Bronchial epithelial cell (primary cell): ENCODE results near the gene PARP11. TPM values are rescaled to one million over a fixed set of nuclear protein-coding genes. Genes with fewer than 3 reads are reported as not detected.
A peak's percentile ranks its signal among the peaks of the same experiment; 100 is the strongest.

Source experiments
- DNase-seq: peaks from one replicate; pipeline ENCODE4 v3.0.0-alpha.2; 2010; ENCODE audit warnings: low read depth
- FAIRE-seq: peaks from 2 replicates; lab custom pipeline; 2011; peaks lifted over from hg19 to GRCh38; lab: Jason Lieb, UNC
- H3K27me3 ChIP-seq: 2 replicates; pipeline ENCODE4 v1.5.1; 2011; ENCODE audit warnings: low read length; ENCODE audit not compliant: control insufficient read depth, insufficient read depth
- H3K36me3 ChIP-seq: 2 replicates; pipeline ENCODE4 v1.5.1; 2011; ENCODE audit warnings: low read length; ENCODE audit not compliant: control insufficient read depth, insufficient read depth
- H3K4me3 ChIP-seq: 2 replicates; pipeline ENCODE4 v1.5.1; 2011; ENCODE audit warnings: mild to moderate bottlenecking, low read depth, low read length, control low read depth
- total RNA-seq: library from RNA; depleted of rRNA; stranded (reverse); fragments of >200 nt; gene quantifications from 2 replicates; pipeline ENCODE4 v1.2.1, GENCODE V29; 2014
- TF ChIP-seq, protein P1 (sequence below): IDR thresholded peaks from 2 replicates; pipeline ENCODE4 v1.5.1; 2011; ENCODE audit warnings: mild to moderate bottlenecking, moderate library complexity, low read length, control low read depth, inconsistent platforms; ENCODE audit not compliant: insufficient read depth, severe bottlenecking

The PARP11 gene
- total RNA-seq, 1 donor from 2014 or later = 1.8 TPM

DNA sequence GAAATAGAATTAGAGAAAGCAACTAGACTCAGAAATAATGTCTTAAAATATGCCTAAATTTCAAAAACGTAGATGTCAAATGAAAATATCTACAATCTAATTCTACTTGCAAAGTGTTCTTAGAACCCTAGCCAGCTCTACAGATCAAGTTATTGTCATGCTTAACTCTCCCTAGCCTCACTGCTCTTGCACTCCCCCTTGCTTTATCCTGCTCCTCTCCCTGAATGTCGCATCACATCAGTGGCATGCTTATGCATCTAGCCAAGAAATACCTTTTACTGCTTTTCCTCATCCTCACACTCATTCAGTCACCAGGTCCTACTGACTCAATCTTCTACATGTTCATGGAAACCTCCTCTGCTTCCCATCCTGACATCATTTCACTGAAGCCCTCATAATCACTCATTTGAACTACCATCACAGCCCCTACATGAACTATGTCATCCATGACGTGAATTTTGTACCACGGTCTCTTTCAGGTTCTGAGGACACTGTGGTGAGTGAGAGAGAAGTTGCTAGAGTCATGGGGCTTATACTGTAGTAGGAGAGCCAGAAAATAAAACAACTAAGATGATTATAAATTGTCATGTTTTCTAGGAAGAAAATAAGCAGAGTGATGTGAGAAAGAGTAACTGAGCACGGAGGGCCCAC lies 97.7 kb downstream of the PARP11 start:
- Histone ChIP-seq H3K27me3 (no peaks in the 10 kb centered on the region), H3K4me3 (no peak overlapping the region), H3K36me3 (no peaks in the 10 kb centered on the region)
- FAIRE-seq (no peak), DNase-seq (no peak)
- TF ChIP-seq, protein P1, sequence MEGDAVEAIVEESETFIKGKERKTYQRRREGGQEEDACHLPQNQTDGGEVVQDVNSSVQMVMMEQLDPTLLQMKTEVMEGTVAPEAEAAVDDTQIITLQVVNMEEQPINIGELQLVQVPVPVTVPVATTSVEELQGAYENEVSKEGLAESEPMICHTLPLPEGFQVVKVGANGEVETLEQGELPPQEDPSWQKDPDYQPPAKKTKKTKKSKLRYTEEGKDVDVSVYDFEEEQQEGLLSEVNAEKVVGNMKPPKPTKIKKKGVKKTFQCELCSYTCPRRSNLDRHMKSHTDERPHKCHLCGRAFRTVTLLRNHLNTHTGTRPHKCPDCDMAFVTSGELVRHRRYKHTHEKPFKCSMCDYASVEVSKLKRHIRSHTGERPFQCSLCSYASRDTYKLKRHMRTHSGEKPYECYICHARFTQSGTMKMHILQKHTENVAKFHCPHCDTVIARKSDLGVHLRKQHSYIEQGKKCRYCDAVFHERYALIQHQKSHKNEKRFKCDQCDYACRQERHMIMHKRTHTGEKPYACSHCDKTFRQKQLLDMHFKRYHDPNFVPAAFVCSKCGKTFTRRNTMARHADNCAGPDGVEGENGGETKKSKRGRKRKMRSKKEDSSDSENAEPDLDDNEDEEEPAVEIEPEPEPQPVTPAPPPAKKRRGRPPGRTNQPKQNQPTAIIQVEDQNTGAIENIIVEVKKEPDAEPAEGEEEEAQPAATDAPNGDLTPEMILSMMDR = no peak

DNA sequence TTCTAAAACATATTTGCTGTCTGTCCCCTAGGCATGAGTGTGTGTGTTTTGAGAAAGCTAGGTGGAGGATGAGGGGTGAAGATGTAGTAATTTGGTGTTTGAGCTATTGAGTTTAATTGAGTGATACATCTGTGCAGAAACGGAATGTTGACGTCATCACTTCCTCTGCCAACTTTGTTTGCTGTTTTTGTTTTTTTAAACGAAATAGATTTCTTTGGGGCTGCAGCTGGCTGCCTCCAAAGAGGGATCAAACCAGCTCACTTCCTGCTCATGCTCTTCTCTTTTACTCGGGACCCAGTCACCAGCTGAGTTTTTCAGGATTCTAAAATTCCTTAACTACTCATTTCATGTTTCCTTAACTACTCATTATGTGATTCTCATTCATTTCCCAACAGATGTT lies 100.8 kb downstream of the PARP11 start:
- TF ChIP-seq, protein P1 = no peak
- no peaks in the 10 kb centered on the region for H3K27me3 ChIP-seq
- H3K36me3 ChIP-seq = no peaks in the 10 kb centered on the region
- H3K4me3 ChIP-seq = no peak overlapping the region
- DNase-seq (peak; percentile 38), FAIRE-seq (no peak)

DNA sequence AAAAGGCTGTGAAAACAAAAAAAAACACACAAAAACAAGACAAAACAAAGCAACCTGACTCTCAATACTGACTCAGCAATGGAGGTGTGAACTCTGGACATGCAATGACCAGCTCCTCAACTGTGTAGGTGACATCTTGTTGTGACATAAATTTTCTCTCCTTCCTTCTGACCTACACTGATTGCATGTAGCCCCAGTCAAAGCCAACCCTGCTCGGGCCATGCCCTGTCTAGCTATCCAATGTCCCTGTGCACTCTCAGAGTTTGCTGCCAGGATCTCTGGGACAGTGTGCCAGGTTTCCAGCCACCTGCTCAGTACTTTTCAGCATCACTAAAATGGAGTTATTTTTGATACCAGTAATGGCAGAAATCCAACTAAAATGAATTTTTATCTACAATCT lies 101.3 kb downstream of the PARP11 start:
- TF ChIP-seq, protein P1 = no peak
- no peaks in the 10 kb centered on the region for H3K36me3 ChIP-seq
- H3K27me3 ChIP-seq = no peaks in the 10 kb centered on the region
- FAIRE-seq (no peak), DNase-seq (peak; percentile 18)
- H3K4me3 ChIP-seq = no peak overlapping the region

DNA sequence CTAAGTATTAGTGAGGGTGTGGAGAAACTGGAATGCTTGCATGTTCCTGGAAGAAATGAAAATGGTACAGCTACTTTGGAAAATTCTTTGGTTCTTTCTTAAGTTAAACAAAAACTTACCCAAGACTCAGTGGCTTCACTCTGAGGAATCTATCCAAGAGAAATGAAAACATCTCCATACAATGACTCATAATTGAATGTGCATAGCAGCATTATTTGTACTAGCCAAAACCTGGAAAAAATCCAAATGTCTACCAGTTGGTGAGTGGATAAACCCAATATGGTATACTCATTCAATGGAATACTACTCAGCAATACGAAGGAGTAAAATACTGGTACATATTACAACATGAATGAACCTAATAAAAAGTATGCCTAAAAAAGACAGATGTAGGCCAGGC lies 102.3 kb downstream of the PARP11 start:
- Histone ChIP-seq H3K27me3 (no peaks in the 10 kb centered on the region), H3K36me3 (no peaks in the 10 kb centered on the region), H3K4me3 (no peak overlapping the region)
- TF ChIP-seq, protein P1 = no peak
- peak; percentile 96 for DNase-seq
- FAIRE-seq = no peak

DNA sequence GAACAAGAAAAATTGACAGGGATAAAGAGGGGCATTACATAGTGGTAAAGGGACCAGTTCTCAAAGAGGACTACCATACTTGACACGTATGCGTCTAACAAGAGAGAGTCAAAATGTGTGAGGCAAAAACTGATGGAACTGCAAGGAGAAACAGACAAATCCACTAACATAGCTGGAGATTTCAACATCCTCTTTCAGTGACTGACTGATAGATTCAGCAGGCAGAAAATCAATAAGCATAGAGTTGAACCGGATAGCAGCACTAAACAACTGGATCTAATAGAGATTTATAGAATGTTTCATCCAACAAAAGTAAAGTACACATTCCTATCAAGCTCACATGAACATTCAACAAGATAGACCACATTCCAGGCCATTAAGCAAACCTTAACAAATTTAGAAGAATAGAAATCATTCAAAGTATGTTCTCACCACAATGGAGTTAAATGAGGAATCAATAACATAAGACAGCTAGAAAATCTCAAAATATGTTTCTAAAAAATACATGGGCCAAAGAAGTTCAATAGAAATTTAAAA lies 104.2 kb downstream of the PARP11 start:
- no peak for DNase-seq
- TF ChIP-seq, protein P1 = no peak
- Histone ChIP-seq H3K4me3 (no peak overlapping the region), H3K27me3 (no peaks in the 10 kb centered on the region), H3K36me3 (no peaks in the 10 kb centered on the region)
- no peak for FAIRE-seq
